HG02571 (cell line): Measurements from ENCODE around the gene PLS3.
A peak's percentile ranks its signal among the peaks of the same experiment; 100 is the strongest.
"Not testable (repeated sequence)": the region's sequence is repeated elsewhere in the genome, so short reads cannot be mapped to it uniquely, and the experiment has no call there.

Experiments
- ATAC-seq: cut with Tn5 transposase; IDR thresholded peaks from one replicate; pipeline ENCODE4 v1.9.1; 2021; ENCODE audit warnings: mild to moderate bottlenecking, moderate library complexity; ENCODE audit not compliant: unreplicated experiment

Gene PLS3

GRCh38 chrX:115602729-115603389 is 41.9 kb downstream of the PLS3 start:
- ATAC-seq: no peak

GRCh38 chrX:115603534-115604074 is 42.6 kb downstream of the PLS3 start:
- ATAC-seq: no peak

DNA sequence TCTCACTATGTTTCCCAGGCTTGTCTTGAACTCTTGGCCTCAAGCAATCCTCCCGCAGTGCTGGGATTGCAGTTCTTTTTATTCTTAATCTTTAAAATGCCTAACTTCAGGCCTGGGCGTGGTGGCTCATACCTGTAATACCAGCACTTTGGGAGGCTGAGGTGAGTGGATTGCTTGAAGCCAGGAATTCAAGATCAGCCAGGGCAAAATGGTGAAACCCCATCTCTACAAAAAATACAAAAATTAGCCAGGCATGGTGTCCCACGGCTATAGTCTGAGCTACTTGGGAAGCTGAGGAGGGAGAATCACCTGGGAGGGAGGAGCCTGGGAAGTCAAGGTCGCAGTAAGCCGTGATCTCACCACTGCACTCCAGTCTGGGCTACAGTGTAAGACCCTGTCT is 45.9 kb downstream of the PLS3 start:
- ATAC-seq: no peak

DNA sequence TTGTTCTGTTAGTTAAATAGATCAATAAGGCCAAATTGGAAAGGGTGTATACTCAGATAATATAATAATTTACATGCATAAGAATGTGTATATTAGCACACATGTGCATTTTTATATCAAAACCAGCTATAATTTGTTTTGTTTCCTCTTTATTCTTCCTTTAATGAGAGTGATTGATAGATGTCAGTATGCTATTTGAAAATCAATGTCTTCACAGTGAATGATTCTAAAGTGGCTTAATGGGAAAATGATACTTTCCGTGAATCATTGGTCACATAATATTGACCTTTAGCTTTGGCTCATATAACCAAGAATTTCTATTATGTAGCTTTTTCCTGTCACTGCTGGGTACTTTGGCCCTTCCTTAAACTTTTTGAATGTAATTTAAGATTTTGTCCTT is 48.6 kb downstream of the PLS3 start:
- ATAC-seq: no peak

DNA sequence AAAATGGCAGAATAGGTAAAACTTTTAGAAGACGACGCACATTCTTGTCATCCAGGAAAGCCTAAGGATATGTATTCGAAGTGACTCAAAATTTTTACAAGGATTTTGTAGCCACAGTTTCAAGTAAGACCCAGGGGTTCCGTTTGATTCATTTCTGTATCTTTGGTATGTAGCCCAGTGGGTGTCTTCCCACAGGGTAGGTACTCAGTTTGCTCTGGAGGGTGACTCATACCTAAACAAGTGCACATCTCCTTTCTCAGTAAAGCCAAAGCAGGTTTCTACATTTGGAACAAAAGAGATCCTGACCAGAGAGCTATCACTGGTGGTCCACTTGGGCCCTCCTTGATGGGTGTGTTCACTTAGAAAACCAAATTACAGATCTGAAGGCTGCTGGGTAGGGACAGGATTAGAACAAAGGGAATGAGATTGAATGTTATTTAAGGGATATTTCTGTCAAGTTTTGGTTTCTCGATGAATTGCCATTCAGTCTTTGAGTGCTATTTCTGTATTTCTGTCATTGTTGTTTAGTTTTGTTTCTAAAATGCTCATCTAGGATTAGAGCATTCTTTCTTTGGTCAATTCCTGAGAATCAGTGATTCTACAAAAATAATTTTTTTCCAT is 56.1 kb downstream of the PLS3 start:
- ATAC-seq: peak; percentile 93

DNA sequence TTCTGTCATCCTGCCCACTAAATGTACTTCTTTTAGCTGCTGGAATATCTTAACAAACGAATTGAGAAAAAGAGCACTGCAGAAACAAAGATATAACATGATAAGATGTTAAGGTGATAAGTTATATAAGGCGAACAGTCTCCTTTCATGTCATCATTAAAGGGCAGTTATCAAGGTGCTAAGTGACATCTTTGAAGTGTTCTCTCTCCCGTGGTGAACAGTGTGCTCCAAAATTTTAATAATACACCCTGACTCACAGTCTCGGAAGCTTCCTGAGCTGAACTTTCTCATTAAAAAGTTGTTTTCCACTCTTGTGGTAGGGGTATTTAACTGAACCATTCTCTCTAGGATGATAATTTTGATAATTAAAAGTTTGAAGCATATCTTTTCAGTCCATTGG is 61.6 kb downstream of the PLS3 start:
- no peak for ATAC-seq

GRCh38 chrX:115624916-115625315 is 63.9 kb downstream of the PLS3 start:
- ATAC-seq: no peak

DNA sequence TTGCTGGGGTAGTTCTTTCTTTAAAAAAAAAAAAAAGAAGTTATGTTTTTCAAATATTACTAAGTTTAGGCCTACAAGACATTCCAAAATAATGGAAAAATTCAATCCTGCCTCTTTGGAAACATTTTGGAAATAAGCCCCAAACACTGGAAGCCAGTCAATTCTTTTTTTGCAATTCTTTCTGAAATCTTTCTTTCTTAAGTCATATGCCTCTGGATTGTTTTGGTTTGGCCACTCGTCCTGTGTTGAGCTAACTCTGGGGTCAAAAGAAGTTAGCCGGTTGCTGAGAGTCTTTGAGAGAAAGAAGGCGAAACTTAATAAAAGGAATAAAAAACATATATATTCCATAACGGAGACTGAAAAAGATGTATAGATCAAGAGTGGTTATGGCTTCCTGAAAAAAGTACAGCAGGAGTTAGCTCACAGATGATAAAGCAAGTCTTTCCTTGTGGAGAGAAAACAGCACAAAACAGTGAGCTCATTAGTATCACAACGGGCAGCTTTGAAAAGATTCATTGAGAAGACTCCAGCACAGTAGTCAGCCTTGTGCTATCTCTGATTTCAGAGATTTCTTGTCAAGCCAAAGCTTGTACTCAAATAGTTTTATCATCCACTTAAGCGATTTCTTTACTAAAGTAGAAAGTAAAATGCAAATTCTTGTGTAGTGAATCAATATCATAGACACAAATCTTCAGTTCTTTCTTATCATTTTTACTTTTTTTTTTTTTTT is 64.8 kb downstream of the PLS3 start:
- ATAC-seq: no peak

- ATAC-seq: no peak
Observed at GRCh38 chrX:115630204-115630603, 69.2 kb downstream of the PLS3 start.

- ATAC-seq: no peak
Observed at GRCh38 chrX:115632455-115632854, 71.5 kb downstream of the PLS3 start.

- ATAC-seq: not testable (repeated sequence)
Observed at GRCh38 chrX:115633397-115633796, 72.4 kb downstream of the PLS3 start.

- no peak for ATAC-seq
Observed at GRCh38 chrX:115639334-115639880, 78.4 kb downstream of the PLS3 start.

DNA sequence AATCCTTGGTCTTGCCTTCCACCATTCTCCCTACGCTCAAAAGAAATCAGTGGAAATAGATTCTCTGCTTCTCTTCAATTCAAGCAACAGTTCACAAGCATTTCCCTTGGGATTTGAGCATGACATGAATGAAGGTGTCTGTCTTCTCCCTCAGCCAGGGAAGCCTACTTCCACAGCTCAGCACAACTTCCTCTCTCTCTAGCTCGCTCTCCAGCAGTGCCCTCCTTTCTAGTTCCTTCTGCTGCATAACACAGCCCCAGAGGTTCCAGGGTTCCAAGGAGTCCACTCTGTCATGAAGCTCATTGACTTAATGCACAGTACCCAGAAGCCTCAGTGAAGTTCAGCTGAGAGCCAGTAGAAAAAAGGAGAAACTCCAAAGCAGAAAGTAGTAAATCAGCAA is 81.3 kb downstream of the PLS3 start:
- ATAC-seq: no peak

- no peak for ATAC-seq
Observed at GRCh38 chrX:115642895-115643530, 82.0 kb downstream of the PLS3 start.

DNA sequence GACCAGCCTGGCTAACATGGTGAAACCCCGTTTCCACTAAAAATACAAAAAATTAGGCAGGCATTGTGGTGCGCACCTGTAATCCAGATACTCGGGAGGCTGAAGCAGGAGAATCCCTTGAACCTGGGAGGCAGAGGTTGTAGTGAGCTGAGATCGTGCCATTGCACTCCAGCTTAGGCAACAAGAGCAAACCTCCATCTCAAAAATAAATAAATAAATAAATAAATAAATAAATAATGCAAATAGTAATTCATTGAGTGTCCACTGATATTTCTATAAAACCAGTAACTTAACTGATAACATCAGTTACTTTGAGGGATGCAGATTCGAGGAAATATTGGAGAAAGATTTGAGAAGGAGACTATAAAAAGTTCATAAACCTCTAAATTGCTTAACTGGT is 83.4 kb downstream of the PLS3 start:
- not testable (repeated sequence) for ATAC-seq

GRCh38 chrX:115649461-115650063 is 88.6 kb downstream of the PLS3 start:
- ATAC-seq: no peak

DNA sequence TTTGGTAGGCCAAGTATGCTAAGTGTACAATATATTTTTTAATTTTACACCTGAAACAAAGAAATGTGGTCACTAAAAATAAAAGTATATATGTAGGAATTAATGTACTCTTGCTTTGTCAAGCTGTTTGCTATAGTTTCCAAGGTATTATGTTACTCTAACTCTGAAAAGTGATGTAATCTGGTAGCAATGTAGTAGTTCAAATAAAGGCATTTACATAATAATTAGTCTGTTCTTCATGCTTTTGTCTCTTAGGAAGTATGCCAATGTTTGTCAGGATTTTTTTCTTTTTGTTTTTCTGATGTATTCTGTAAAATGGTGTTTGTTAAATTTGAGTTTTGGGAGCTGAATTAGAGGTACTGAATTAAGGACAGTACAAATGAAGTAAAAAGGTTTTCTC is 89.5 kb downstream of the PLS3 start:
- no peak for ATAC-seq

DNA sequence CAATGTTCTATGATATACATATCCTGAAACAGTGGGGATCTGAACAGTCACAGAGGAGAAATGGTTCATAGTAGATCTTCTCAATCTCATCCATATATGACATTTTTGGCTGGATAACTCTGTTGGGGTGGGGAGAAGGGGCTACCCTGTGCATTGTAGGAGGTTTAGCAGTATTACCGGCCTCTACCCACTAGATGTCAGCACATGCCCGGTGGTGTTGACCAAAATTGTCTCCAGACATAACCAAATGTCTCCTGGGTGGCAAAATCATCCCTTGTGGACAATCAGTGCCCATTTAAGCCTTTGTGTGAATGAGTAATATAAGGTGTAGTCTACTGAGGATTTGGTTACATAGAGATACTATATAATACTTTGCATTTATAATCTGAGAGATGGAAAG is 89.9 kb downstream of the PLS3 start:
- ATAC-seq: peak; percentile 63

- ATAC-seq: no peak
Observed at GRCh38 chrX:115652221-115652620, 91.2 kb downstream of the PLS3 start.

GRCh38 chrX:115665122-115665521 is 104.1 kb downstream of the PLS3 start:
- ATAC-seq: no peak

GRCh38 chrX:115679460-115679859 is 118.5 kb downstream of the PLS3 start:
- no peak for ATAC-seq
